ENCODE data around the gene COL13A1.

DNA sequence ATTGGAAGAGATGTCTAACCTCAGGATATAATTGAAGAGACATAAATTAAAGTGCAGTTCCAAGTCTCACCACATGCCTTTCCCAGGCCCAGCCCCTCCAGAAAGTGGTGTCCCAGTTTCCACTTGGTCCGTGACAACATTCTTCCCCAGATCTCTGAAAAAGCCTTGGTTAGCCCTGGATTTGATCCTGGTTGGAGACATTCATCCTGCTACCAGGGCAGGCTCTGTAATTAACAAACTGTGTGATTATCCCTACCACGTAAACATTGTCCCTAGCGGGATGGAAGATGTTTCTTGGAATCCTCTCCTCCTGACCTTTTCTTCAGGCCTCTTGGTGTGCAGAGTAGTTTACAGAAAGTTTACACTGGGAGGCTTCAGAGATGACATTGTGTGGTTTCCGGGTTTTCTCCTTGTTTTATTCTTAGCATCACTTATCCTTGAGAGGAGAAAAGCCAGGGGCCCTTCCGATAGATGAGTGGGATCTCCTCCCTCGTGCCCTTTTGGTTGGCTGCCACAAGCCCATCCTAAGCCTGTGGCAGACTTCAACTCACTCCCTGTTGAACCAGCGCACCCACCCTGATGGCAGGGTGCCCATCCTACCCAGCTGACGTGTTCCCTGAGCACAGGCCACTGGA lies 83.8 kb downstream of the COL13A1 start:
- TF ChIP-seq, protein P1, sequence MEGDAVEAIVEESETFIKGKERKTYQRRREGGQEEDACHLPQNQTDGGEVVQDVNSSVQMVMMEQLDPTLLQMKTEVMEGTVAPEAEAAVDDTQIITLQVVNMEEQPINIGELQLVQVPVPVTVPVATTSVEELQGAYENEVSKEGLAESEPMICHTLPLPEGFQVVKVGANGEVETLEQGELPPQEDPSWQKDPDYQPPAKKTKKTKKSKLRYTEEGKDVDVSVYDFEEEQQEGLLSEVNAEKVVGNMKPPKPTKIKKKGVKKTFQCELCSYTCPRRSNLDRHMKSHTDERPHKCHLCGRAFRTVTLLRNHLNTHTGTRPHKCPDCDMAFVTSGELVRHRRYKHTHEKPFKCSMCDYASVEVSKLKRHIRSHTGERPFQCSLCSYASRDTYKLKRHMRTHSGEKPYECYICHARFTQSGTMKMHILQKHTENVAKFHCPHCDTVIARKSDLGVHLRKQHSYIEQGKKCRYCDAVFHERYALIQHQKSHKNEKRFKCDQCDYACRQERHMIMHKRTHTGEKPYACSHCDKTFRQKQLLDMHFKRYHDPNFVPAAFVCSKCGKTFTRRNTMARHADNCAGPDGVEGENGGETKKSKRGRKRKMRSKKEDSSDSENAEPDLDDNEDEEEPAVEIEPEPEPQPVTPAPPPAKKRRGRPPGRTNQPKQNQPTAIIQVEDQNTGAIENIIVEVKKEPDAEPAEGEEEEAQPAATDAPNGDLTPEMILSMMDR (IDR thresholded peaks at IDR 0.05 in 8 of 11, conservative IDR thresholded peaks at IDR 0.05 in 3 of 11), result peak in 6 of 11 experiments; percentile 7 to 40 (median 20)
- TF ChIP-seq POLR2A (IDR thresholded peaks at IDR 0.05), result no peak
